DMS114 treated with DMSO at 0.1 percent for 48 hours (cell line): Measurements from ENCODE around the gene ANKRD40.

Experiments used
- DNase-seq: peaks from one replicate; lab custom pipeline; 2025; ENCODE audit not compliant: unreplicated experiment; lab: John Stamatoyannopoulos, UW

ANKRD40 gene

DNA sequence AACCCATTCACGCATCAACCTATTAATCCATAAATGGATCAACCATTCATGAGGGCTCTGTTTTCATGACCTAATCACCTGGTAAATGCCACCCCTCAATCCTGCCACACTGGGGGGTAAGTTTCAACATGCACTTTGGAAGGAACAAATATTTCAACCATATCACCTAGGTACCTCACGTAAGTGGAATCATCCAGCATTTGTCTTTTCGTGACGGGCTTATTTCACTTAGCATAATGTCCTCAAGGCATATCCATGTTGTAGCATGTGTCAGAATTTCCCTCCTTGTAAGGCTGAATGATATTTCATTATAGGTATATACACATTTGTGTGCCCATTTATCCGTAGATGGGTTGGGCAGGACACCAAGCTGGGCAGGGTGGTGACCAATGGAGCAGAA is 35.6 kb downstream of the ANKRD40 start:
- no peak for DNase-seq

DNA sequence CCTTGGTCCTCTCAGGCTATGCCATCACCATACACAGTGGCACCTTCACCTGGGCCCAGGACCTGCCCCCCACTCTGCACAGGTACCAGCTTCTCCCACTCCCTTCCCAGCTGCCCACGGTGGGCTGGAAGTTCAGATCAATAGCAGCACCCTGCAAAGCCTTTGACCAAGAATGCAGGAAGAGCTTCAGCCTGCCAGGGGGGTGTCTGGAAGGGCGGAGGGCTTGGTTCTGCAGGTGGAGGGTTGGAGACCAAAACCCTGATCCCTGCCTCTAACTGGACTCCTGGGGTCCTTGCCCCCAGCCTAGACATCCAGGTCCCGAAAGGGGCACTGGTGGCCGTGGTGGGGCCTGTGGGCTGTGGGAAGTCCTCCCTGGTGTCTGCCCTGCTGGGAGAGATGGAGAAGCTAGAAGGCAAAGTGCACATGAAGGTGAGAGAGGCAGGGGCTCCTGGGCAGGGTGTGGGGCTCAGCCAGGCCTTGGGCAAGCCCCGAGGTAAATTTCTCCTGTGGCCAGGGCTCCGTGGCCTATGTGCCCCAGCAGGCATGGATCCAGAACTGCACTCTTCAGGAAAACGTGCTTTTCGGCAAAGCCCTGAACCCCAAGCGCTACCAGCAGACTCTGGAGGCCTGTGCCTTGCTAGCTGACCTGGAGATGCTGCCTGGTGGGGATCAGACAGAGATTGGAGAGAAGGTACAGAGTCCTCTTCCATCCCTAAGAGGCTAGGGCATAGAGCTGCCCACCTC is 38.7 kb downstream of the ANKRD40 start:
- no peak for DNase-seq

DNA sequence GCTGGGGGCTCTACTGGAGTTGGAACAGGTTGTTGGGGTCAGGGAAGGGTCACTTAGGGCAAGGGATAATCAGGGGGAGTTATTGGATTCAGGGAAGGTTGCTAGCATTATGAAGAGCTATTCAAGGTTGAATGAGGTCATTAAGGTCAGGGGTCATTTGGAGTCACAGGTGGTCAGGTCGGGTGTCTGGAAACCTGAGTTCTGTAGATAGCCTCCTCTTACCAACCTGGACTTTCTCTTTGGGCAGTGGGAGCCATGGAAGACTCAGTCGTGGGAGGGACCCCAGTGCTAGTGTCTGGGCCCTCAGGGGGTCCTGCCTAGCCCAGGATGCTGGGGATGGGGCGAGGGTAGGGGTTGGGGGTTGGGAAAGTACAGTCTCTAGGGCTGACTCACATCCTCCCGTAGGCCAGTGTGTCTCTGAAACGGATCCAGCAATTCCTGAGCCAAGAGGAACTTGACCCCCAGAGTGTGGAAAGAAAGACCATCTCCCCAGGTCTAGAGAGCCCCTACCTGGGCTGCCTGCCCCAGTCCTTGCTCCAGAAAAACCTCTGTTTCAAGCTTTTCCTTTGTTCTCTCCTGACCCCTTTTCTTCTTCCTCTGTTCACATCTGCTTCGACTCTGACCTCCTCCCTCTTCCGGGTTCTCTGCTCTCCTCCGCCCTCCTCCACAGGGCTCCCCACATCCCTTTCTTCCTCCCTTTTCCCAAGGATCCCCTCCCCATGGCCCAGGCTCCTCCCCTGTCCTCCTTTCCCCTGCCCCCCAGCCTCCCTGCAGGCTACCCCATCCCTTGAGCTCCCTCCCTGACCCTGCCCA is 39.5 kb downstream of the ANKRD40 start:
- no peak for DNase-seq

DNA sequence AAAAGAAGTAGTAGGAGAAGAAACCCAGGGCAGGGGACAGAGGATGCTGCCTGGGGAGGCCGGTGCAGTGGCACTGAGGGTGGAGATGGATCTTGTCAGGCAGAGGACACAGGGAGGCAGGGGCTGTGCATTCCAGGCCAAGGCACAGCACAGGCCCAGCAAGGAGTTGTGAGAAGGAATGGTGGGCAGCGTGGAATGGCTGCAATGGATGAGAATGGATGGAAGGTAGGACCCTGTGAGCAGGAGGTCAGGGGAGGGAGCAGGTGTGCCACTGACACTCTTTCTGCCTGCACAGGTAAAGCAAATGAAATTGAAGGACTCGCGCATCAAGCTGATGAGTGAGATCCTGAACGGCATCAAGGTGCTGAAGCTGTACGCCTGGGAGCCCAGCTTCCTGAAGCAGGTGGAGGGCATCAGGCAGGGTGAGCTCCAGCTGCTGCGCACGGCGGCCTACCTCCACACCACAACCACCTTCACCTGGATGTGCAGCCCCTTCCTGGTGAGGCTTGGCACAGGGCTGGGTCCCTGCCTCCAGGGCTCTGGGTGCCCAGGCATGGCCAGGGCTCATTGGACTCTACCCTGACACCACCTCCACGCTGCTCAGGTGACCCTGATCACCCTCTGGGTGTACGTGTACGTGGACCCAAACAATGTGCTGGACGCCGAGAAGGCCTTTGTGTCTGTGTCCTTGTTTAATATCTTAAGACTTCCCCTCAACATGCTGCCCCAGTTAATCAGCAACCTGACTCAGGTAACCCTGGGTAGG is 40.3 kb downstream of the ANKRD40 start:
- no peak for DNase-seq

DNA sequence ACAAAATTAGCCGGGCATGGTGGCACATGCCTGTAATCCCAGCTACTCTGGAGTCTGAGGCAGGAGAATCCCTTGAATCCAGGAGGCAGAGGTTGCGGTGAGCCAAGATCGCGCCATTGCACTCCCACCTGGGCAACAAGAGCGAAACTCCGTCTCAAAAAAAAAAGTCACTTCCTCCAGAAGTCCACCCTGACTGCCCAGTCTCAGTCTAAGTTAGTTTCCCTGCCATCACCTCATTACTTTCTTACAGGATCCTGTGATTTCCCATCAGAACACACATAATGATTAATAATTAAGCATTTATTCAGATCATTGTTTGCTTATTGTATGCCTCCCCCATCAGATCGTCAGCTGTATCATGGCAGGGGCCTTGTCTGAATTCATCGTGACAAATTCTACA is 41.4 kb downstream of the ANKRD40 start:
- no peak for DNase-seq

DNA sequence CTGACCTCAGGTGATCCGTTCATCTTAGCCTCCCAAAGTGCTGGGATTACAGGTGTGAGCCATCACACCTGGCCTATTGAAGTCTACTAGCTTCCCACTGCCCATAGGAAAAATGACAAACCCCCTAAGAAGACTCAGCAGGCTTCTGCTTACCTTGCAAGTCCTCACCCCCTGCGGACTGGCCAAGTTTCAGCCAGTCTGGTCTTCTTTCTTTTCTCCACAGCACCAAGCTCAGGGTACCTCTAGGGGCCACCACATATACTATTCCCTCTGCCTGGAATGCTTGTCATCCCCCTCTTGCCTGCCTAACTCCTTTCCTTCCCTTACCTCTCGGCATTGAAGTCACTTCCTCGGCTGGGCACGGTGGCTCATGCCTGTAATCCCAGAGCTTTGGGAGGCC is 41.9 kb downstream of the ANKRD40 start:
- no peak for DNase-seq

DNA sequence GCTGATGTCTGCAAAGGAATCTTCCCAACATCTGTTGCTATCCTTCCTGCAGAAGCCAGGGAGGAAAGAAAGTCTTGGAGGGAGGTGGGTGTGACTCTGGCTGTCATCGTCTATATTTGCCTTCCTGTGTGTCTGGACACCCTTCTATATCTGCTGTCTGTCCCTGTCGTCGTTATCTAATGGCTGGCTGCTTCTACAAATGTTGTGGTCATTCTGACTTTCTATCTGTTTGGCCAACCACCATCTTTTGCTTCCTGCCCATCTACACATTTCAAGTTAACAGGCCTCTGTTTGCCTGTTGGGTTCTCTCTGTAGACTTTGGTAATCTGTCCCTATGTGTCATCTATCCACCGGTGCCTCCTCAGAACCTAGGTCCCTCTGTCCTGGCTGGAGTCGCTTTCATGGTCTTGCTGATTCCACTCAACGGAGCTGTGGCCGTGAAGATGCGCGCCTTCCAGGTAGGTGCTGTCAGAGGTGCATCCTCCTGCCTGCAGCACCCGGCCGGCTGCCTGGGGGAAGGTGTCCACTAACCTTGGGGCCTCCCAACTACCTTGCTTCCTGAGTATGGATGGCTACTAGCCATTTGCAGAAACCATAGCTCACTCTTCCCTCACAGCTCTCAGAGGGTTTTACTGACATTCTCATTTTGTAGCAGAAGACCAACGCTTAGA is 42.8 kb downstream of the ANKRD40 start:
- no peak for DNase-seq

DNA sequence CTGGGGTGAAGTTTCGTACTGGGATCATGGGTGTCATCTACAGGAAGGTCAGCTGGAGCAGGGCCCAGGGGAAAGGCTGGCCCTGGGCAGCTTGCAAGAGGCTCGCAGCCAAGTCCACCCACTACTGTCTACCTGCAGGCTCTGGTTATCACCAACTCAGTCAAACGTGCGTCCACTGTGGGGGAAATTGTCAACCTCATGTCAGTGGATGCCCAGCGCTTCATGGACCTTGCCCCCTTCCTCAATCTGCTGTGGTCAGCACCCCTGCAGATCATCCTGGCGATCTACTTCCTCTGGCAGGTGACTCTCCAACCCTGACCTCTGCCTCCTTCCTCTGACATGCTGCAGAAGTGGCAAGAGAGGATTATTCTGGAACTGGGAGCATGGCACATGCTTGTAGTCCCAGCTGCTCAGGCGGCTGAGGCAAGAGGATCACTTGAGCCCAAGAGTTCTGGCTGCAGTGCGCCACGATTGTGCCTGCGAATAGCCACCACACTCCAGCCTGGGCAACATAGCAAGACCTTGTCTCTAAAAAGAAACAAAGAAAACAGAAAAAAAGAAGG is 43.8 kb downstream of the ANKRD40 start:
- no peak for DNase-seq

DNA sequence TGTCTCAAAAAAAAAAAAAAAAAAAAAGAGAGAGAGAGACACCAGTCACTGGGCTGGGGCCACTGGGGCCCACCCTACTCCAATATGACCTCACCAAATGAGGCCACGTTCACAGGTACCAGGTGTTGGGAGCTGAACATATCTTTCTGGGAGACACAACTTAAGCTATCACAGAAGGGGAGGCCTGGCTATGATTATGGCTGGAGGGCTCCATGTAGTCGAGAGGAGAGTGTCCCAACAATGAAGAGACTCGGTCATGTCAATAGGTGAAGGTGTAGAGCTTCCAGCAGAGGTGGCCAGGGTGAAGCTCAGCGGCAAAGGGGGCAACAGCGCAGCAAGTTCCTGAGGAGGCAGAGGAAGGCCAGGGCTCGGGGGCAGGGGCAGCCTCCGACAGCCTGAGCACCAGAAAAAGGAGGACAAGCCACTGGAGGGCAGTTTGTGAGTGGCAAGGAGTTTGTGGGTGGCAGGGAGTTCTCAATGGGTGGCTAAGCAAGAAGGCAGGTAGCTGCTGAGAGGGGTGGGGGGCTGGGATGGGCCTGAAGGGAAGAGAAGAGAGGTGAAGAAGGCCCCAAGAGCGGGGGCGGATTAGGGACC is 45.0 kb downstream of the ANKRD40 start:
- DNase-seq: no peak

DNA sequence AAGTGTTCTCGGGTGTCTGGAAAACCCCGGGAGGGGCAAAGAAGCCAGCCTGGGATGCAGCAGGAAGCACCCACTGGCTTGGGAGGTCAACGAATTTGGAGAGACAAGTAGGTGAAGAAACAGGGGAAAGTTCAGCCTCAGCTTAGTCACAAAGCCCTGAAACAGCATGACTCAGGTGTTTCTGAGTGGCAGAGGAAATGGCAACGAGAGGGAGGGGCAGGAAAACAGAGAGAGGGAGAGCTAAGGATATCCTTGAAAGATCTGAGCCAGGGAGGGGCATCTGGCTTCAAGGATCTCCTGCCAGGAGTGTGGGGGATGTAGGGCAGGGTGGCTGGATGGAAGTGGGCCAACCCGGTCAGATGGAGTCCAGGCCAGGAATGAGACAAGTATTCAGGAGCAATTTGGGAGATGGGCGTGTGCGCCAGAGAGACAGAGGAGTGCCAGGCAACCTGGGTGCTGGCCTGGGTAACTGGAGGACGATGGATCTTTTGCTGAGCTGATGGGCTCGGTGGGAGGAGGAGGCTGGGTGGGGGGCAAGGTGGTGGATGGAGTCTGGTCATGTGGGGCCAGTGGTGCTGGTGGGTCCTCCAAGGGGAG is 45.8 kb downstream of the ANKRD40 start:
- no peak for DNase-seq

DNA sequence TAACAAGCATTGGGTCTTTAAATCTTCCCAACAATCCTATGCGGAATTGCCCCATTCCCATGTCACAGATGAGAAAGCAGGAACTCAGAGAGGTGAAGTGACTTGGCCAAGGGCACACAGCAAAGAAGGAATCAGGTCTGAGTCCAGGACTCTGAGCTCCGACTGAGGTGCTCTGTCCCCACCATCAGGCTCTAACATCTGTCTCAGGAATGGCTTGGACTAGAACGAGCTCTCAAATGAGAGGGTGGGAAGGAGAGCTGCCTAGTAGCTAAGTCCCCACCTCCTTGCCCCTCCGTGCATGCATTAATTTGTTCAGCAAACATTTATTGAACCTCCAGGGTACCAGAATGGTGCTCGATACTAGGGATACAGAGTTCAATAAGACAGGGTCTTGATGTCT is 46.4 kb downstream of the ANKRD40 start:
- DNase-seq: no peak

DNA sequence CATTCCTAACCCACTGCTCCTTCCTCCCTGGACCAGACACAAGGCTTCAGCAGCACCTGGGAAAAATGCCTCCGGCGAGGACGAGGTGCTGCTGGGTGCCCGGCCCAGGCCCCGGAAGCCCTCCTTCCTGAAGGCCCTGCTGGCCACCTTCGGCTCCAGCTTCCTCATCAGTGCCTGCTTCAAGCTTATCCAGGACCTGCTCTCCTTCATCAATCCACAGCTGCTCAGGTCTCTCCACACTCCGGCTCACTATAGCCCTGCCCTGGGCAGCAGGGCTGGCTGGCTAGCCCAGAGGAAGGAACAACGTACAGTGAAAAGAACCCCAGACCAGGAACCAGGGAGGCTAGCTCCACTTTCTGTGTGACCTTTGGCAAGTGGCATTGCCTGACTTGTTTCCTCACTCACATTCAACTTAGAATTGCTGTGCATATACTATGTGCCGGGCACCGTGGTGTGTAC is 46.8 kb downstream of the ANKRD40 start:
- no peak for DNase-seq

DNA sequence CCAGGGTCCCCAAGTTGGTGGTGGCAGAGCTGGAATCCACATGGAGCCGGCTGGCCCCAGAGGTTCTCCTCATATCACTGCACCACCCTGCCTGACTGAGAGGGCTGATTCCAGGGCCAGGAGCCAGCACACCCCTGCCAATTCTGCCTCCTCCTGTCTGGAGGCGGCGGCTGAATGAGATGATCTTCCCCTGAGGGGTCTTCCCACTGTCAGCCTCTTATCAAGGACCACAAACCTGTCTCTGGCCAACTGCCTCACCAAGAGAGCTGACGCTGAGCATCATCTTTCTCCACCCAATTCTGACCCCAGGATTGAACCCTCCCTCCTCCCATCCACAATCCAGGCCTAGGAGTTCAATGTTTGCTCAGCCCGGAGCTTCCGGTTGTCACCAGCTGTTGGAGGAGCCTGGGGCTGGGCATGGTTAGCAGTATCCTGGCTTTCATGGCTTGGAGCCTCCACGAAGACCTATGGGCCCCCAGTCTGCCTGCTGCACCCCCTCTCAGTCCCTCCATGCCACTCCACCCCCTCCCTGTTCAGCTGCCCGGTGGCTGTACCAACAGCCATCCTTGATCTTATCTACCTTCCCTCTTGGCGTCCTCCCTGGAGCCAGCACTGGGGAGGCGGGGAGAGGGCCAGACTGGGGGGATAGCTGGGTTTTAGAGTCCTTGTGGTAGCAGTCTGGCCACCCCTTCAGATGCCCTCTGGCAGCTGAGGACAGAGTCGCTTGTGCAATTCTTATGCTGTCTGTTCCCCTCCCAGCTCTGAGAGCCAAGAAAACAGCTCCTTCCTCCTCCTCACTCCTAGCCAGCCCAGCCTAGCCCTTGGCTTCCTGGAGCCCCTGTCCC is 47.5 kb downstream of the ANKRD40 start:
- no peak for DNase-seq

DNA sequence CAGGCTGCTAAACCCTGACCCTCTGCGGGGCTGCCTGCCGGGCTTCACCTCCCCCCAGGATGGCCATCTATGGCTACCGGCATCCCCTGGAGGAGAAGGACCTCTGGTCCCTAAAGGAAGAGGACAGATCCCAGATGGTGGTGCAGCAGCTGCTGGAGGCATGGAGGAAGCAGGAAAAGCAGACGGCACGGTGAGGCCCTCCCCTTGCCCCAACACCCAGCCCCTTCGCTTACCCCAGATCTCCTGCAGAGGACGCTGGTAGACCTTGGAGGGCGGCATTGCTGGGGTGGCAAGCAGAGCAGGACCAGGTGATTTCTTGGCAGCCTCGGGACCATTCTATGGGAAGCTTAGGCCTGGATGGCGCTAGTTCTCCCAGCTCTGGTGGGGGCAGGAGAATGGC is 48.5 kb downstream of the ANKRD40 start:
- DNase-seq: no peak

DNA sequence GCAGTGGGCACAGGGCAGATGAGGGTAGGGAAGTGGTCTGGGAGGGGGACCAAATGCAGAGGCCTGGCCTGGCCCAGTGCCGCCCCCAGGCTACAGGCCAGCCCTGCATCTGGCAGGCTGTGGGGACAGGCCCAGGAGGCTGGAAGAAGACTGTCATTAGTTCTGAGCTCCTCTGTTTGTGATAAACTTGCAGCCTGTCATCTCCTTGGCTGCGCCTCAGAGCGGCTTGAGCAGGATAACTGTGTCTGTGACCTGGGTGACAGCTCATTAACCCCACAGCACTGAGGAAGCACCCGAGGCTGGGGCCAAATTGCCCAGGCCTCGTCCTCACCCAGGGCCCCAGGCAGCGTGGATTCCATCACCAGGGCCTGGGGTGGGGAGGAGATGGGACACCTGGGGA is 49.1 kb downstream of the ANKRD40 start:
- no peak for DNase-seq

DNA sequence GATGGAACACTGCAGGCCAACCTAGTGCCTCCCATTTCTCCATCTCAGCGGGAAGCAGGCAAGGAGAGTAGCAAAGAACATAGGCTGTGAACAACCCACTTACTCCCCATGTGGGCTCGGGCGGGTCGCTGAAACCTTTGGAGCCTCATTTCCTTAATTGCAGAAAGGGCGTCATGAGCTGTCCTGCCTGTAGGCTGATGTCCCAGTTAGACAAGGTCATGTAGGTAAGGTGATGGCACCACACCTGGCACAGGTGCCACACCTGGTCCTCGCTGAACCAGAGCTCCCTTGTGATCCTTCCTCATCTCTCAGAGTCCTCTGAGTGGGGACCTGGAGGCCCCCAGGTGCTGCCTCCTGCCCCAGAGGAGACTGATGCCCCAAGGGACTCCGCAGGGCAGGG is 50.1 kb downstream of the ANKRD40 start:
- no peak for DNase-seq

DNA sequence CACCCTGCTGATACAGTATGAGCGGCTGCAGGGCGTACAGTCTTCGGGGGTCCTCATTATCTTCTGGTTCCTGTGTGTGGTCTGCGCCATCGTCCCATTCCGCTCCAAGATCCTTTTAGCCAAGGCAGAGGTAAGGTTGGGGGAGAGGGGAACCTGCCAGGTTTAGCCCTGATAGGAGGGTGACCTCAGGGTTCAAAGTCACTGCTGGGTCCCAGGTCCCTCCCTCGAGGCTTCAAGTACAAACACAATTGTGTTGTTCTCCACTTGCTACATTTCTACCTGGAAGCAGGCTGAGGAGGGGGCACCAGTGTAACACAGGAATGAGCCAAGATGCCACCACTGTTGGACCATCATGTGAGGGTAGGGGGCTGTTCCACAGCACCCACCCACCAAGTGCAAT is 50.7 kb downstream of the ANKRD40 start:
- DNase-seq: no peak

DNA sequence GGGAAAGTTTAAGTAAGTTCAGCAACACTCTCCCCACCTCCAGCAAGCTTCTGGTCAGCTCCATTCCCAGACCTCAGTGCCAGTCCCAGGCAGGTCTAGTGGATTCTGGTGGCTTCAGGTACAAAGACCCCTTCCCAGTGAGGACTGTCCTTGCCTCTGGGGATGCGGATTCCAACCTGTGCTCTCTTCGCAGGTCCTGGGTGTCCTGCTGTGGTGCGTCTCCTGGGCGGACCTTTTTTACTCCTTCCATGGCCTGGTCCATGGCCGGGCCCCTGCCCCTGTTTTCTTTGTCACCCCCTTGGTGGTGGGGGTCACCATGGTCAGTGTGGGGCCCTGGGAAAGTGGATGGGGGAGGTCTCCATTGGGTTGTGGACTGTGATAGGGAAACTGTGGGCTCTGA is 51.2 kb downstream of the ANKRD40 start:
- DNase-seq: no peak

DNA sequence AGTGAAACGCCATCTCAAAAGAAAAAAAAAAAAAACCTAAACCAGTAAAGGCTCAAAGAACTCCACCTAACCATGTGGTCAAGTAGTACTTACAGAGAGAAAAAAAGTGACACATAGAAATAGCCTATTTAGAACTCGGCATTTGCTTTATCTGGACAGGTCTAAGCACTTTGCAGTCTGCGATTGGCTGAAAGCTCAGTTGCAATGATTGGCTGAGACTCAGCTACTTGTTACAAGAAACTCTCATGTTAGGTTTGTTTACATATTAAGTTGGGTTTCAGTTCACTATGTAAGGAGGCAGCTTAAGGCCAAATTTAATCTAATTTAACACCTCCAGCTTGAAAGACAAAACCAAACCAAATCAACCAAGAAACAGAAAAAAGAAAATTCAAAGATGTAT is 54.0 kb downstream of the ANKRD40 start:
- DNase-seq: no peak
